H9 (cell line): ENCODE measurements around the gene TSPAN18. TPM values are rescaled to one million over a fixed set of nuclear protein-coding genes. Genes with fewer than 3 reads are reported as not detected.

Experiments used
- DNase-seq: peaks from one replicate; pipeline ENCODE4 v3.0.0-alpha.2; 2017
- H2AFZ ChIP-seq: one replicate; pipeline ENCODE4 v1.6.1; 2013; ENCODE audit warnings: mild to moderate bottlenecking, low read length, control low read depth, moderate library complexity
- H2AK5ac ChIP-seq: 2 replicates; pipeline ENCODE4 v1.6.1; 2013; ENCODE audit warnings: low read length, control low read depth, mixed read lengths; ENCODE audit not compliant: insufficient read length
- H2BK120ac ChIP-seq: one replicate; pipeline ENCODE4 v1.6.1; 2013; ENCODE audit warnings: low read depth, mild to moderate bottlenecking, low read length, control low read depth, inconsistent platforms; ENCODE audit not compliant: poor library complexity, severe bottlenecking
- H2BK12ac ChIP-seq: 2 replicates; pipeline ENCODE4 v1.6.1; 2013; ENCODE audit warnings: low read length, control low read depth, mixed read lengths, low read depth; ENCODE audit not compliant: insufficient read length
- H2BK15ac ChIP-seq: 2 replicates; pipeline ENCODE4 v1.6.1; 2013; ENCODE audit warnings: low read depth, low read length, control low read depth
- H2BK20ac ChIP-seq: one replicate; pipeline ENCODE4 v1.6.1; 2013; ENCODE audit warnings: low read depth, mild to moderate bottlenecking, low read length, control low read depth, inconsistent platforms; ENCODE audit not compliant: poor library complexity, severe bottlenecking
- H2BK5ac ChIP-seq: 2 replicates; pipeline ENCODE4 v1.6.1; 2013; ENCODE audit warnings: low read length, control low read depth, mixed read lengths; ENCODE audit not compliant: insufficient read length
- H3K14ac ChIP-seq: 2 replicates; pipeline ENCODE4 v1.6.1; 2013; ENCODE audit warnings: low read length, control low read depth; ENCODE audit not compliant: insufficient read depth
- H3K18ac ChIP-seq: 2 replicates; pipeline ENCODE4 v1.6.1; 2013; ENCODE audit warnings: low read depth, mild to moderate bottlenecking, mixed read lengths, low read length, control low read depth; ENCODE audit not compliant: insufficient read length
- H3K23ac ChIP-seq: 2 replicates; pipeline ENCODE4 v1.6.1; 2013; ENCODE audit warnings: low read length, control low read depth, mixed read lengths, low read depth; ENCODE audit not compliant: insufficient read length
- H3K23me2 ChIP-seq: 2 replicates; pipeline ENCODE4 v1.6.1; 2013; ENCODE audit warnings: low read depth, mild to moderate bottlenecking, mixed read lengths, low read length, control low read depth; ENCODE audit not compliant: insufficient read length, poor library complexity, severe bottlenecking
- H3K27ac ChIP-seq: 2 replicates; pipeline ENCODE4 v1.5.1; 2013; ENCODE audit warnings: low read length, control low read depth, mixed read lengths, low read depth; ENCODE audit not compliant: insufficient read length
- H3K27me3 ChIP-seq: 2 replicates; pipeline ENCODE4 v1.6.1; 2013; ENCODE audit warnings: low read length, control low read depth, inconsistent platforms; ENCODE audit not compliant: insufficient read depth
- H3K4ac ChIP-seq: 2 replicates; pipeline ENCODE4 v1.6.1; 2013; ENCODE audit warnings: low read depth, mild to moderate bottlenecking, control low read depth, inconsistent platforms, low read length, moderate library complexity
- H3K4me1 ChIP-seq: 2 replicates; pipeline ENCODE4 v1.6.1; 2013; ENCODE audit warnings: low read length, control low read depth, inconsistent platforms; ENCODE audit not compliant: insufficient read depth
- H3K4me2 ChIP-seq: 2 replicates; pipeline ENCODE4 v1.6.1; 2013; ENCODE audit warnings: low read length, control low read depth, mixed read lengths; ENCODE audit not compliant: insufficient read length, insufficient read depth
- H3K56ac ChIP-seq: 2 replicates; pipeline ENCODE4 v1.6.1; 2013; ENCODE audit warnings: low read depth, mild to moderate bottlenecking, mixed read lengths, low read length, control low read depth; ENCODE audit not compliant: insufficient read length
- H3K79me1 ChIP-seq: 2 replicates; pipeline ENCODE4 v1.6.1; 2013; ENCODE audit warnings: low read depth, mild to moderate bottlenecking, moderate library complexity, low read length, control low read depth, inconsistent platforms; ENCODE audit not compliant: insufficient read depth, poor library complexity, severe bottlenecking
- H3K79me2 ChIP-seq: 2 replicates; pipeline ENCODE4 v1.6.1; 2013; ENCODE audit warnings: low read length, control low read depth, inconsistent platforms; ENCODE audit not compliant: insufficient read depth
- H3K9ac ChIP-seq: 2 replicates; pipeline ENCODE4 v1.6.1; 2013; ENCODE audit warnings: low read length, control low read depth, mixed read lengths; ENCODE audit not compliant: insufficient read length; ENCODE audit errors: extremely low read depth
- H3K9me3 ChIP-seq: one replicate; pipeline ENCODE4 v1.6.1; 2013; ENCODE audit warnings: low read depth, low read length, inconsistent platforms; ENCODE audit not compliant: control insufficient read depth
- H3T11ph ChIP-seq: one replicate; pipeline ENCODE4 v1.6.1; 2013; ENCODE audit warnings: mild to moderate bottlenecking, low read length, control low read depth, inconsistent platforms
- H4K20me1 ChIP-seq: one replicate; pipeline ENCODE4 v1.6.1; 2013; ENCODE audit not compliant: control insufficient read depth, insufficient read length, insufficient read depth
- H4K5ac ChIP-seq: 2 replicates; pipeline ENCODE4 v1.6.1; 2013; ENCODE audit warnings: low read depth, mild to moderate bottlenecking, mixed read lengths, low read length, control low read depth; ENCODE audit not compliant: insufficient read length
- H4K8ac ChIP-seq: replicated peaks from 2 replicates; pipeline ENCODE4 v1.6.1; 2013; ENCODE audit warnings: low read length, control low read depth, mixed read lengths, low read depth; ENCODE audit not compliant: insufficient read length
- H4K91ac ChIP-seq: 2 replicates; pipeline ENCODE4 v1.6.1; 2013; ENCODE audit warnings: low read depth, mild to moderate bottlenecking, moderate library complexity, mixed read lengths, low read length, control low read depth; ENCODE audit not compliant: insufficient read length
- H3K27ac Mint-ChIP-seq, 3 experiments: 2 replicates in 2 of 3; 3 replicates in 1 of 3; pipeline ENCODE4 v1.8.0; 2020 to 2021; ENCODE audit warnings: mixed read lengths in 3 of 3, mild to moderate bottlenecking in 1 of 3, moderate library complexity in 1 of 3
- H3K27me3 Mint-ChIP-seq: 2 replicates; pipeline ENCODE4 v1.8.0; 2021; ENCODE audit warnings: low read depth, mild to moderate bottlenecking, moderate library complexity, mixed read lengths
- H3K36me3 Mint-ChIP-seq, 3 experiments: 2 replicates in 2 of 3; 3 replicates in 1 of 3; pipeline ENCODE4 v1.8.0; 2020 to 2021; ENCODE audit warnings: low read depth in 3 of 3, mixed read lengths in 3 of 3; ENCODE audit not compliant: insufficient read depth in 1 of 3
- H3K4me1 Mint-ChIP-seq, 2 experiments: 2 replicates each; pipeline ENCODE4 v1.8.0; 2020; ENCODE audit warnings: mixed read lengths in 2 of 2
- H3K4me3 Mint-ChIP-seq, 2 experiments: 2 replicates in 1 of 2; 3 replicates in 1 of 2; pipeline ENCODE4 v1.8.0; 2020 to 2021; ENCODE audit warnings: mild to moderate bottlenecking in 2 of 2, mixed read lengths in 2 of 2, moderate library complexity in 1 of 2
- H3K9me3 Mint-ChIP-seq, 2 experiments: 2 replicates in 1 of 2; 3 replicates in 1 of 2; pipeline ENCODE4 v1.8.0; 2020; ENCODE audit warnings: mild to moderate bottlenecking in 2 of 2, mixed read lengths in 2 of 2, moderate library complexity in 1 of 2
- CTCF ChIP-seq: fragments of 200-600 bp; sonication (generic); conservative IDR thresholded peaks from 3 replicates; pipeline ENCODE4 v1.8.0; 2021; ENCODE audit warnings: antibody characterized with exemption, mild to moderate bottlenecking
- WGBS: extraction: QIAGEN DNeasy Blood & Tissue Kit; methylation state at CpG from one replicate; pipeline ENCODE4 v1.1.7; 2013; ENCODE audit warnings: missing lambda C conversion rate, low lambda C conversion rate, mixed read lengths; ENCODE audit not compliant: insufficient read length; ENCODE audit errors: extremely low coverage; 5-methylcytosine and 5-hydroxymethylcytosine counted together
- total RNA-seq: library from RNA; stranded (reverse); gene quantifications from 2 replicates; pipeline ENCODE4 v1.2.1, GENCODE V29; 2021

Gene TSPAN18
- total RNA-seq, 1 experiment from 2014 or later, result 25.3 TPM

GRCh38 chr11:44947114-44947513 lies 220.4 kb downstream of the TSPAN18 start:
- Histone ChIP-seq H3K23ac (no peak overlapping the region), H3K14ac (no peak overlapping the region; the same call in 1 of the 2 replicates), H4K8ac (no peak overlapping the region), H3K4me2 (no peak overlapping the region), H2BK15ac (no peak overlapping the region), H3T11ph (no peak overlapping the region), H3K56ac (no peak overlapping the region), H3K9ac (no peak overlapping the region), H3K18ac (no peak overlapping the region), H3K9me3 (no peaks in the 10 kb centered on the region), H3K4ac (no peak overlapping the region), H3K23me2 (peaks cover 4% of the 10 kb centered on the region), H2BK120ac (no peak overlapping the region), H4K91ac (no peak overlapping the region), H3K79me1 (no peaks in the 10 kb centered on the region), H3K79me2 (no peaks in the 10 kb centered on the region), H2AFZ (no peak overlapping the region), H2BK20ac (no peak overlapping the region), H2BK12ac (no peak overlapping the region), H4K5ac (no peak overlapping the region), H4K20me1 (no peaks in the 10 kb centered on the region), H2AK5ac (no peak overlapping the region), H3K4me1 (peaks cover 2% of the 10 kb centered on the region; the same call in 1 of the 2 replicates), H3K27ac (no peak overlapping the region), H2BK5ac (no peak overlapping the region), H3K27me3 (no peaks in the 10 kb centered on the region)
- H3K27me3 Mint-ChIP-seq, result peaks cover 7% of the 10 kb centered on the region
- no peak for TF ChIP-seq CTCF
- 0 out of 5 replicates have a peak overlapping the region, but pooled peaks of 1 of the 2 experiments have one; percentile 17 for H3K4me3 Mint-ChIP-seq
- H3K9me3 Mint-ChIP-seq, result no peaks in the 10 kb centered on the region; a peak in 1 of 5 replicates
- DNase-seq, result no peak
- no CpG with 5 or more reads among the region's 9 CpGs for WGBS
- H3K4me1 Mint-ChIP-seq, result peaks cover 61 to 79% of the 10 kb centered on the region in 2 experiments
- peaks cover 0 to 14% (median 12%) of the 10 kb centered on the region in 3 experiments; a peak in 5 of 7 replicates for H3K36me3 Mint-ChIP-seq
- H3K27ac Mint-ChIP-seq, result peak overlapping the region in 2 of 3 experiments; percentile 35 to 60; a peak in 3 of 7 replicates
